Stimulated activated CD4-positive, alpha-beta T cell treated with anti-CD3 and anti-CD28 coated beads, Interleukin-12 subunit alpha, Interleukin-12 subunit beta, amount 100 ng/mL, for 4 hours (primary cell): ENCODE data around the gene ZIC5.

Source experiments
- DNase-seq: peaks from one replicate; pipeline ENCODE4 v3.0.0-alpha.2; 2020

ZIC5 gene

GRCh38 chr13:99987154-99988019 is 15.8 kb upstream of the ZIC5 start:
- DNase-seq, result no peak

GRCh38 chr13:99986741-99987140 is 15.2 kb upstream of the ZIC5 start:
- no peak for DNase-seq

GRCh38 chr13:99985886-99986527 is 14.4 kb upstream of the ZIC5 start:
- no peak for DNase-seq

GRCh38 chr13:99985241-99985874 is 13.8 kb upstream of the ZIC5 start:
- no peak for DNase-seq

- DNase-seq, result no peak
Measured at GRCh38 chr13:99984461-99985240, 13.1 kb upstream of the ZIC5 start.

GRCh38 chr13:99983499-99984401 is 12.2 kb upstream of the ZIC5 start:
- DNase-seq, result no peak

- no peak for DNase-seq
Measured at GRCh38 chr13:99982731-99983498, 11.3 kb upstream of the ZIC5 start.

- no peak for DNase-seq
Measured at GRCh38 chr13:99982036-99982730, 10.6 kb upstream of the ZIC5 start.

GRCh38 chr13:99981735-99982035 is 10.1 kb upstream of the ZIC5 start, which contains the start of gene ZIC2:
Gene ZIC2, plus strand, starts transcription at chr13:99981784. Its CDS starts 281 bp downstream, at chr13:99982065.
- DNase-seq, result no peak

- DNase-seq, result no peak
Measured at GRCh38 chr13:99980824-99981734, 9.5 kb upstream of the ZIC5 start.

- DNase-seq, result peak; percentile 59
Measured at GRCh38 chr13:99980201-99980823, 8.7 kb upstream of the ZIC5 start.

- no peak for DNase-seq
Measured at GRCh38 chr13:99979453-99980200, 8.1 kb upstream of the ZIC5 start.

- DNase-seq, result no peak
Measured at GRCh38 chr13:99978799-99979452, 7.4 kb upstream of the ZIC5 start.

- no peak for DNase-seq
Measured at GRCh38 chr13:99977912-99978798, 6.6 kb upstream of the ZIC5 start.

- no peak for DNase-seq
Measured at GRCh38 chr13:99977334-99977911, 5.9 kb upstream of the ZIC5 start.

GRCh38 chr13:99976575-99976974 is 5.0 kb upstream of the ZIC5 start:
- DNase-seq, result no peak
